OCI-LY7 (cell line): ENCODE measurements around the gene GPR3. TPM values are rescaled to one million over a fixed set of nuclear protein-coding genes. Genes with fewer than 3 reads are reported as not detected.
"Not testable (repeated sequence)": the region's sequence is repeated elsewhere in the genome, so short reads cannot be mapped to it uniquely, and the experiment has no call there.

Experiments used
- BruUV-seq: library from RNA; stranded (reverse); fragments of 400-500 nt; replicated peaks from 2 replicates; lab custom pipeline; 2021; lab: Mats Ljungman, UMichigan
- CTCF ChIA-PET: fragments of 300-600 bp; sonication (Branson Sonifier 250); formaldehyde crosslinking; loops from one replicate; lab custom pipeline; 2022; ENCODE audit warnings: antibody characterized with exemption; ENCODE audit not compliant: unreplicated experiment; lab: Charles Lee
- POLR2A ChIA-PET: fragments of 300-600 bp; sonication (Branson Sonifier 250); formaldehyde crosslinking; loops from one replicate; lab custom pipeline; 2022; ENCODE audit warnings: antibody characterized with exemption; lab: Charles Lee
- DNase-seq: peaks from one replicate; pipeline ENCODE4 v3.0.0-alpha.2; 2015; ENCODE audit warnings: low spot score
- H2AFZ ChIP-seq: fragments of 200-600 bp; sonication (generic), shearing (Covaris generic); 2 replicates; pipeline ENCODE4 v1.6.1; 2014; ENCODE audit warnings: mild to moderate bottlenecking, antibody characterized with exemption, low read length, moderate library complexity
- H3K27ac ChIP-seq: fragments of 200-600 bp; sonication (generic); 2 replicates; pipeline ENCODE4 v1.5.1; 2014; ENCODE audit warnings: mixed run types, low read depth, mild to moderate bottlenecking, moderate library complexity, low read length, inconsistent platforms; ENCODE audit not compliant: poor library complexity, severe bottlenecking
- H3K36me3 ChIP-seq: fragments of 200-600 bp; sonication (generic); 2 replicates; pipeline ENCODE4 v1.6.1; 2014; ENCODE audit warnings: mild to moderate bottlenecking, antibody characterized with exemption, low read length, moderate library complexity, mixed read lengths; ENCODE audit not compliant: insufficient read depth
- H3K4me1 ChIP-seq: fragments of 200-600 bp; sonication (generic); 2 replicates; pipeline ENCODE4 v1.5.1; 2014; ENCODE audit warnings: mild to moderate bottlenecking, low read length; ENCODE audit not compliant: insufficient read depth, poor library complexity, severe bottlenecking
- H3K4me2 ChIP-seq: fragments of 200-600 bp; sonication (generic); 2 replicates; pipeline ENCODE4 v1.6.1; 2014; ENCODE audit warnings: mild to moderate bottlenecking, low read length
- H3K4me3 ChIP-seq: fragments of 200-600 bp; sonication (generic); 2 replicates; pipeline ENCODE4 v1.5.1; 2014; ENCODE audit warnings: mild to moderate bottlenecking, low read depth, low read length; ENCODE audit not compliant: poor library complexity, severe bottlenecking
- H3K79me2 ChIP-seq: fragments of 200-600 bp; sonication (generic); 2 replicates; pipeline ENCODE4 v1.6.1; 2016; ENCODE audit warnings: low read depth, mild to moderate bottlenecking, low read length, moderate library complexity, mixed read lengths; ENCODE audit not compliant: insufficient read depth
- H3K9me2 ChIP-seq: fragments of 200-600 bp; sonication (generic); 2 replicates; pipeline ENCODE4 v1.6.1; 2016; ENCODE audit warnings: mild to moderate bottlenecking, low read length, mixed read lengths; ENCODE audit not compliant: insufficient read depth
- H3K9me3 ChIP-seq: fragments of 200-600 bp; sonication (generic); 2 replicates; pipeline ENCODE4 v1.6.1; 2014; ENCODE audit warnings: mild to moderate bottlenecking, mixed run types, low read length, mixed read lengths
- H4K20me1 ChIP-seq: fragments of 200-600 bp; sonication (generic); 2 replicates; pipeline ENCODE4 v1.6.1; 2014; ENCODE audit warnings: mild to moderate bottlenecking, antibody characterized with exemption, low read length, moderate library complexity, mixed read lengths; ENCODE audit not compliant: insufficient read depth
- EZH2phosphoT487 ChIP-seq: fragments of 200-600 bp; sonication (generic); IDR thresholded peaks from 2 replicates; pipeline ENCODE4 v1.6.1; 2018; ENCODE audit warnings: low read depth, borderline replicate concordance, mild to moderate bottlenecking, mixed run types, antibody characterized with exemption, low read length, moderate library complexity, mixed read lengths
- intact Hi-C: fragments of 100-400 bp; cut with micrococcal nuclease; formaldehyde crosslinking; loops from one replicate; pipeline ENCODE4 v1.10.0; 2022; ENCODE audit not compliant: unreplicated experiment
- total RNA-seq, 2 experiments: library from RNA; depleted of rRNA in 1 of 2; stranded (reverse); fragments of >200 nt in 1 of 2; shearing (Covaris generic) in 1 of 2; gene quantifications; 2 replicates each; pipeline ENCODE4 v1.2.3, GENCODE V29; 2014 to 2022
- TF ChIP-seq, protein P1 (sequence below): fragments of 200-600 bp; sonication (generic); conservative IDR thresholded peaks from 2 replicates; pipeline ENCODE4 v1.5.1; 2014; ENCODE audit warnings: mild to moderate bottlenecking, antibody characterized with exemption, low read length, moderate library complexity, mixed read lengths

The GPR3 gene
- total RNA-seq, 2 experiments from 2014 or later = 0.25 to 0.32 TPM

GRCh38 chr1:27383661-27384060 is 8.8 kb upstream of the GPR3 start:
- ChIA-PET CTCF (no interaction called here), POLR2A (interaction anchor here (0.5 to 0.6 kb wide), 2 partner anchors 62 to 83 kb away, joined by 4 read pairs; no protein-coding TSS in a partner anchor)
- H3K9me2 ChIP-seq = no peaks in the 10 kb centered on the region
- no peak overlapping the region for H3K4me3 ChIP-seq
- TF ChIP-seq EZH2phosphoT487 = no peak
- TF ChIP-seq, protein P1, sequence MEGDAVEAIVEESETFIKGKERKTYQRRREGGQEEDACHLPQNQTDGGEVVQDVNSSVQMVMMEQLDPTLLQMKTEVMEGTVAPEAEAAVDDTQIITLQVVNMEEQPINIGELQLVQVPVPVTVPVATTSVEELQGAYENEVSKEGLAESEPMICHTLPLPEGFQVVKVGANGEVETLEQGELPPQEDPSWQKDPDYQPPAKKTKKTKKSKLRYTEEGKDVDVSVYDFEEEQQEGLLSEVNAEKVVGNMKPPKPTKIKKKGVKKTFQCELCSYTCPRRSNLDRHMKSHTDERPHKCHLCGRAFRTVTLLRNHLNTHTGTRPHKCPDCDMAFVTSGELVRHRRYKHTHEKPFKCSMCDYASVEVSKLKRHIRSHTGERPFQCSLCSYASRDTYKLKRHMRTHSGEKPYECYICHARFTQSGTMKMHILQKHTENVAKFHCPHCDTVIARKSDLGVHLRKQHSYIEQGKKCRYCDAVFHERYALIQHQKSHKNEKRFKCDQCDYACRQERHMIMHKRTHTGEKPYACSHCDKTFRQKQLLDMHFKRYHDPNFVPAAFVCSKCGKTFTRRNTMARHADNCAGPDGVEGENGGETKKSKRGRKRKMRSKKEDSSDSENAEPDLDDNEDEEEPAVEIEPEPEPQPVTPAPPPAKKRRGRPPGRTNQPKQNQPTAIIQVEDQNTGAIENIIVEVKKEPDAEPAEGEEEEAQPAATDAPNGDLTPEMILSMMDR = no peak
- no peaks in the 10 kb centered on the region for H3K4me1 ChIP-seq
- no peak overlapping the region for H2AFZ ChIP-seq
- DNase-seq = no peak
- H3K79me2 ChIP-seq = no peaks in the 10 kb centered on the region
- no peaks in the 10 kb centered on the region for H3K36me3 ChIP-seq
- H3K4me2 ChIP-seq = no peak overlapping the region
- intact Hi-C loops = no loop called here
- no peaks in the 10 kb centered on the region for H4K20me1 ChIP-seq
- no peak overlapping the region for H3K27ac ChIP-seq
- no peaks in the 10 kb centered on the region for H3K9me3 ChIP-seq
- BruUV-seq = no TSS peak

DNA sequence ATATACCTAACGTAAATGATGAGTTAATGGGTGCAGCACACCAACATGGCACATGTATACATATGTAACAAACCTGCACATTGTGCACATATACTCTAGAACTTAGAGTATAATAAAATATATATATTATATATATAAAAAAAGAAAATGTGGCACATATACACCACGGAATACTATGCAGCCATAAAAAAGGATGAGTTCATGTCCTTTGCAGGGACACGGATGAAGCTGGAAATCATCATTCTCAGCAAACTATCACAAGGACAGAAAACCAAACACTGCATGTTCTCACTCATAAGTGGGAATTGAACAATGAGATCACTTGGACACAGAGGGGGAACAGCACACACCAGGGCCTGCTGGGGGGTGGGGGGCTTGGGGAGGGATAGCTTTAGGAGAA is 7.6 kb upstream of the GPR3 start:
- CTCF ChIA-PET, H3K36me3 ChIP-seq, DNase-seq, POLR2A ChIA-PET, H4K20me1 ChIP-seq, H3K9me2 ChIP-seq, H2AFZ ChIP-seq, intact Hi-C loops, H3K4me1 ChIP-seq, BruUV-seq, H3K79me2 ChIP-seq, H3K27ac ChIP-seq, H3K4me3 ChIP-seq, H3K9me3 ChIP-seq, H3K4me2 ChIP-seq: not testable (repeated sequence)

DNA sequence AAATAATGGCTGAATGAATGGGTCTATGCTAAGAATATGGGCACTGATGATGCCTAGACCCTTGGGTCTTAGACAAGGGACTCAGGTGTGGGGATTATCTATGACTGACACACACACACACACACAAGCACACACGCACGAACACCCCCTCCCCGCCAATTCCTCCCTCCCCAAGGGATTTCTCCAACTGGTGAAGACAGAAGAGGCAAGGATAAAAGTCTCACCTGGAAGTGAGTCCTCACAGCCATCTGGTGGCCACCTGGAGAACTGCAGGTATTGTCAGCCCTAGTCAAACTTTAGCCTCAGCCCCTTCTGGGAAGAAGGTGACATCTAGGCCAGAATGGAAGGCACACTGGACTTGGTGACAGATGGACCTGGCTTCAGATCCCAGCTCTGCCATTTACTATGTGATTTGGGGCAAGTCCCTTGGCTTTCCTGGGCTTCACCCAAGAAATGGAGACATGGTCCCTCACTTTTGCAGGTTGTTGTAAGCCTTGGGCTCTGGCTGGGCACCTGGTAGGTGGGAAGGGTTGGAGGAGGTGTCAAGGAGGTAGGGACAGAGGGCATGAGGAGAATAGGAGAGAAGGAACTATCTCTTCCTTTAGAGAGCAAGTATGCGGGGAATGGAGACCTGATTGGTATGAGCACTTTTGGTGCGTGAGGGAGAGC is 4.0 kb upstream of the GPR3 start:
- ChIA-PET POLR2A (no interaction called here), CTCF (interaction anchor here (1.4 kb wide), 1 partner anchor 343 kb away, joined by 3 read pairs; no protein-coding TSS in a partner anchor)
- Histone ChIP-seq H3K27ac (no peak overlapping the region), H3K36me3 (no peaks in the 10 kb centered on the region), H3K4me2 (no peak overlapping the region), H3K9me3 (no peaks in the 10 kb centered on the region), H3K4me1 (peaks cover 8% of the 10 kb centered on the region), H3K4me3 (no peak overlapping the region), H3K79me2 (no peaks in the 10 kb centered on the region), H3K9me2 (no peaks in the 10 kb centered on the region), H2AFZ (no peak overlapping the region), H4K20me1 (no peaks in the 10 kb centered on the region)
- TF ChIP-seq EZH2phosphoT487 = no peak
- TF ChIP-seq, protein P1 = peak; percentile 96
- BruUV-seq = no TSS peak
- peak; percentile 76 for DNase-seq
- intact Hi-C loops = loop anchor here (1.0 kb wide), 2 partner anchors 31 to 87 kb away; no protein-coding TSS in a partner anchor
